ENCODE data around the gene SLC9A6. TPM values are rescaled to one million over a fixed set of nuclear protein-coding genes. Genes with fewer than 3 reads are reported as not detected.

SLC9A6 gene
- total RNA-seq (10 to 100 TPM; 16.2 to 21.1 (median 18.9) TPM), polyA plus RNA-seq (10 to 100 TPM; 16.0 to 24.9 TPM), total RNA-seq (26.7 reads per million, percentile 57 among the genes with 10 or more reads in this experiment)

- peak within 1 kb of the TSS; percentile 73 for H3K4me3 ChIP-seq (ENCODE audit: low read length)
- peak within 1 kb of the TSS; percentile 79 to 95 (median 92) for H3K4me3 Mint-ChIP-seq
- H3K27ac ChIP-seq (ENCODE audit: low read depth, low read length) = peak within 1 kb of the TSS; percentile 76
- ChIA-PET POLR2A (interaction anchor here (0.6 to 2.6 kb wide), 2 partner anchors 11 to 387 kb away, joined by 3 to 19 read pairs; partner anchors contain the start of gene MMGT1), CTCF (no interaction called here)
- ATAC-seq (peak; percentile 96), DNase-seq (peak; percentile 26 to 75 (median 52))
- peak within 1 kb of the TSS; percentile 80 to 99 (median 93) for H3K27ac Mint-ChIP-seq
- H3K27me3 ChIP-seq (ENCODE audit: control insufficient read depth in 2 of 2, insufficient read depth in 2 of 2, low read length in 2 of 2) = no peaks in the 10 kb centered on the region
- peaks cover 40 to 78% (median 61%) of the 10 kb centered on the region in 7 donors for H3K4me1 Mint-ChIP-seq
- peaks cover 0 to 6% (median 0%) of the 10 kb centered on the region in 5 donors for H3K36me3 Mint-ChIP-seq
- no peaks in the 10 kb centered on the region for H3K27me3 Mint-ChIP-seq
- H3K4me1 ChIP-seq (ENCODE audit: control insufficient read depth in 2 of 2, insufficient read depth in 2 of 2, low read length in 2 of 2) = peaks cover 20 to 23% of the 10 kb centered on the region in 2 donors
- intact Hi-C loops (cut with micrococcal nuclease) = loop anchor here (1.0 to 10.0 kb wide), 5 partner anchors 11 to 1521 kb away; partner anchors contain the start of genes FHL1 (in 2 of the 2), HTATSF1 (in 2 of the 2), HPRT1 (in 1 of the 2) and INTS6L (in 1 of the 2)
- no peaks in the 10 kb centered on the region for H3K9me3 ChIP-seq (ENCODE audit: control insufficient read depth in 2 of 3, low read length in 3 of 3)
- no peaks in the 10 kb centered on the region for H3K36me3 ChIP-seq (ENCODE audit: control insufficient read depth in 2 of 3, insufficient read depth in 3 of 3, low read length in 3 of 3)
- peaks cover 0 to under 1% (median 0%) of the 10 kb centered on the region in 11 donors for H3K9me3 Mint-ChIP-seq
Observed at GRCh38 chrX:135985157-135985972, at the start of gene SLC9A6. SLC9A6 (plus strand) TSS chrX:135985435; CDS start chrX:135985659, 224 bp downstream.

GRCh38 chrX:135944486-135944885, 40.7 kb upstream of the SLC9A6 start:
- Histone ChIP-seq H3K4me3 (ENCODE audit: low read length) (no peak overlapping the region), H3K4me1 (ENCODE audit: control insufficient read depth in 2 of 2, insufficient read depth in 2 of 2, low read length in 2 of 2) (no peaks in the 10 kb centered on the region), H3K9me3 (ENCODE audit: control insufficient read depth in 2 of 3, low read length in 3 of 3) (no peaks in the 10 kb centered on the region), H3K27ac (ENCODE audit: low read depth, low read length) (no peak overlapping the region), H3K27me3 (ENCODE audit: control insufficient read depth in 2 of 2, insufficient read depth in 2 of 2, low read length in 2 of 2) (no peaks in the 10 kb centered on the region), H3K36me3 (ENCODE audit: control insufficient read depth in 2 of 3, insufficient read depth in 3 of 3, low read length in 3 of 3) (no peaks in the 10 kb centered on the region)
- Mint-ChIP-seq H3K36me3 (peaks cover 0 to 22% (median 5%) of the 10 kb centered on the region in 5 donors), H3K27ac (no peak overlapping the region), H3K27me3 (no peaks in the 10 kb centered on the region), H3K4me1 (no peaks in the 10 kb centered on the region), H3K4me3 (no peak overlapping the region), H3K9me3 (peaks cover 0 to 5% (median 0%) of the 10 kb centered on the region in 11 donors)
- DNase-seq (no peak), ATAC-seq (no peak)
- POLR2A ChIA-PET = no interaction called here
- CTCF ChIA-PET = no interaction called here
- intact Hi-C loops (cut with micrococcal nuclease) = no loop called here

GRCh38 chrX:135951291-135951690, 33.9 kb upstream of the SLC9A6 start:
- DNase-seq = no peak
- ChIA-PET CTCF (no interaction called here), POLR2A (no interaction called here)
- Histone ChIP-seq H3K9me3 (ENCODE audit: control insufficient read depth in 2 of 3, low read length in 3 of 3) (no peaks in the 10 kb centered on the region), H3K36me3 (ENCODE audit: control insufficient read depth in 2 of 3, insufficient read depth in 3 of 3, low read length in 3 of 3) (no peaks in the 10 kb centered on the region), H3K4me3 (ENCODE audit: low read length) (no peak overlapping the region), H3K27ac (ENCODE audit: low read depth, low read length) (no peak overlapping the region), H3K4me1 (ENCODE audit: control insufficient read depth in 2 of 2, insufficient read depth in 2 of 2, low read length in 2 of 2) (no peaks in the 10 kb centered on the region), H3K27me3 (ENCODE audit: control insufficient read depth in 2 of 2, insufficient read depth in 2 of 2, low read length in 2 of 2) (no peaks in the 10 kb centered on the region)
- intact Hi-C loops (cut with micrococcal nuclease) = no loop called here
- H3K27me3 Mint-ChIP-seq = no peaks in the 10 kb centered on the region
- H3K36me3 Mint-ChIP-seq = peaks cover 0 to 6% (median 1%) of the 10 kb centered on the region in 5 donors
- ATAC-seq = no peak
- H3K27ac Mint-ChIP-seq = peak overlapping the region in 1 of 9 donors; percentile 31
- H3K4me3 Mint-ChIP-seq = no peak overlapping the region
- peaks cover 0 to 5% (median 0%) of the 10 kb centered on the region in 7 donors for H3K4me1 Mint-ChIP-seq
- no peaks in the 10 kb centered on the region for H3K9me3 Mint-ChIP-seq

GRCh38 chrX:135973025-135973547, 12.1 kb upstream of the SLC9A6 start:
- Mint-ChIP-seq H3K36me3 (no peaks in the 10 kb centered on the region), H3K27ac (peak overlapping the region; percentile 92 to 99 (median 97)), H3K4me3 (peak overlapping the region; percentile 89 to 99 (median 98)), H3K9me3 (no peaks in the 10 kb centered on the region), H3K27me3 (no peaks in the 10 kb centered on the region), H3K4me1 (peaks cover 10 to 37% (median 28%) of the 10 kb centered on the region in 7 donors)
- peak overlapping the region; percentile 91 for H3K4me3 ChIP-seq (ENCODE audit: low read length)
- H3K27me3 ChIP-seq (ENCODE audit: control insufficient read depth in 2 of 2, insufficient read depth in 2 of 2, low read length in 2 of 2) = no peaks in the 10 kb centered on the region
- H3K27ac ChIP-seq (ENCODE audit: low read depth, low read length) = peak overlapping the region; percentile 83
- intact Hi-C loops (cut with micrococcal nuclease) = loop anchor here in 1 of 2 donors (1.0 to 5.0 kb wide), 6 partner anchors 174 to 1166 kb away; partner anchors contain the start of genes FHL1, MAP7D3, RTL8A and SMIM10L2A
- ChIA-PET CTCF (no interaction called here), POLR2A (interaction anchor here (1.1 to 3.1 kb wide), 3 partner anchors 12 to 16 kb away, joined by 5 to 19 read pairs (median 7); partner anchors contain the start of gene SLC9A6)
- DNase-seq (no peak), ATAC-seq (no peak)
- no peaks in the 10 kb centered on the region for H3K36me3 ChIP-seq (ENCODE audit: control insufficient read depth in 2 of 3, insufficient read depth in 3 of 3, low read length in 3 of 3)
- peaks cover 13 to 17% of the 10 kb centered on the region in 2 donors for H3K4me1 ChIP-seq (ENCODE audit: control insufficient read depth in 2 of 2, insufficient read depth in 2 of 2, low read length in 2 of 2)
- H3K9me3 ChIP-seq (ENCODE audit: control insufficient read depth in 2 of 3, low read length in 3 of 3) = no peaks in the 10 kb centered on the region

- Histone ChIP-seq H3K27me3 (ENCODE audit: control insufficient read depth in 2 of 2, insufficient read depth in 2 of 2, low read length in 2 of 2) (no peaks in the 10 kb centered on the region), H3K4me3 (ENCODE audit: low read length) (peak within 1 kb of the TSS; percentile 91), H3K36me3 (ENCODE audit: control insufficient read depth in 2 of 3, insufficient read depth in 3 of 3, low read length in 3 of 3) (no peaks in the 10 kb centered on the region), H3K27ac (ENCODE audit: low read depth, low read length) (peak within 1 kb of the TSS; percentile 83), H3K4me1 (ENCODE audit: control insufficient read depth in 2 of 2, insufficient read depth in 2 of 2, low read length in 2 of 2) (peaks cover 13 to 17% of the 10 kb centered on the region in 2 donors), H3K9me3 (ENCODE audit: control insufficient read depth in 2 of 3, low read length in 3 of 3) (no peaks in the 10 kb centered on the region)
- peak within 1 kb of the TSS; percentile 92 to 99 (median 97) for H3K27ac Mint-ChIP-seq
- POLR2A ChIA-PET = interaction anchor here (1.1 to 3.1 kb wide), 3 partner anchors 11 to 15 kb away, joined by 5 to 19 read pairs (median 7); partner anchors contain the start of gene SLC9A6
- H3K36me3 Mint-ChIP-seq = no peaks in the 10 kb centered on the region
- intact Hi-C loops (cut with micrococcal nuclease) = loop anchor here (1.0 to 5.0 kb wide), 10 partner anchors 12 to 1167 kb away; partner anchors contain the start of genes INTS6L (in 2 of the 2), SLC9A6 (in 2 of the 2), FHL1 (in 1 of the 2) and HTATSF1 (in 1 of the 2)
- ATAC-seq (peak; percentile 91), DNase-seq (peak; percentile 51 to 82 (median 77))
- no peaks in the 10 kb centered on the region for H3K9me3 Mint-ChIP-seq
- H3K4me1 Mint-ChIP-seq = peaks cover 10 to 37% (median 28%) of the 10 kb centered on the region in 7 donors
- CTCF ChIA-PET = interaction anchor here (1.5 kb wide), 1 partner anchor 10 kb away, joined by 4 read pairs; no protein-coding TSS in a partner anchor
- peak within 1 kb of the TSS; percentile 90 to 99 (median 98) for H3K4me3 Mint-ChIP-seq
- no peaks in the 10 kb centered on the region for H3K27me3 Mint-ChIP-seq
Observed at GRCh38 chrX:135973548-135974278, 11.5 kb upstream of the SLC9A6 start, which contains the start of gene MMGT1. MMGT1 (minus strand) TSS chrX:135973988; CDS start chrX:135973675, 313 bp downstream.

All from naive thymus-derived CD4-positive, alpha-beta T cell (primary cell).